CD14-positive monocyte (primary cell): ENCODE data around the gene LDB3. TPM values are rescaled to one million over a fixed set of nuclear protein-coding genes. Genes with fewer than 3 reads are reported as not detected.

Source experiments
- DNase-seq, 3 donors: peaks; one replicate each; pipeline ENCODE4 v3.0.0-alpha.2; 2011 to 2022
- H2AFZ ChIP-seq: 2 replicates; pipeline ENCODE4 v1.6.0; 2012; ENCODE audit warnings: mild to moderate bottlenecking, low read depth, low read length, inconsistent platforms; ENCODE audit not compliant: insufficient read depth, poor library complexity, severe bottlenecking
- H3K27ac ChIP-seq, 2 donors: 1 replicate in 1 of 2; 2 replicates in 1 of 2; pipeline ENCODE4 v1.5.1; 2012 to 2013; ENCODE audit warnings: low read length in 2 of 2, control low read depth in 1 of 2, inconsistent platforms in 1 of 2, low read depth in 1 of 2, mild to moderate bottlenecking in 1 of 2
- H3K27me3 ChIP-seq, 2 donors: one replicate each; pipeline versions ENCODE4 v1.6.0 to v1.6.1; 2011 to 2013; ENCODE audit warnings: low read length in 2 of 2; ENCODE audit not compliant: control insufficient read depth in 2 of 2, insufficient read depth in 2 of 2
- H3K36me3 ChIP-seq, 2 donors: replicated peaks in 1 of 2; 1 replicate in 1 of 2; 2 replicates in 1 of 2; pipeline versions ENCODE4 v1.5.1 to v1.6.1; 2012 to 2013; ENCODE audit warnings: low read length in 2 of 2, control low read depth in 1 of 2, inconsistent platforms in 1 of 2, mild to moderate bottlenecking in 1 of 2; ENCODE audit not compliant: insufficient read depth in 2 of 2, control insufficient read depth in 1 of 2
- H3K4me1 ChIP-seq, 2 donors: 1 replicate in 1 of 2; 2 replicates in 1 of 2; pipeline versions ENCODE4 v1.5.1 to v1.6.1; 2012 to 2013; ENCODE audit warnings: low read length in 2 of 2, control low read depth in 1 of 2, inconsistent platforms in 1 of 2, mild to moderate bottlenecking in 1 of 2, moderate library complexity in 1 of 2; ENCODE audit not compliant: insufficient read depth in 2 of 2, control insufficient read depth in 1 of 2
- H3K4me2 ChIP-seq: replicated peaks from 2 replicates; pipeline ENCODE3; 2012; ENCODE audit warnings: low read length, moderate library complexity, mild to moderate bottlenecking; ENCODE audit not compliant: poor library complexity, severe bottlenecking; ENCODE audit errors: extremely low read depth
- H3K4me3 ChIP-seq, 3 experiments: fragments of 200-600 bp in 1 of 3; sonication (generic) in 1 of 3; replicated peaks in 1 of 3; 1 replicate in 2 of 3; 2 replicates in 1 of 3; pipeline ENCODE4 v1.5.1; 2011 to 2013; ENCODE audit warnings: low read length in 3 of 3, mild to moderate bottlenecking in 3 of 3, control low read depth in 2 of 3, low read depth in 2 of 3, inconsistent platforms in 1 of 3, moderate library complexity in 1 of 3
- H3K79me2 ChIP-seq: 2 replicates; pipeline ENCODE4 v1.6.0; 2012; ENCODE audit warnings: mild to moderate bottlenecking, control low read depth, inconsistent platforms, low read length, moderate library complexity; ENCODE audit not compliant: insufficient read depth
- H3K9ac ChIP-seq: 2 replicates; pipeline ENCODE4 v1.6.0; 2017; ENCODE audit warnings: low read length, mild to moderate bottlenecking; ENCODE audit not compliant: insufficient read depth, poor library complexity, severe bottlenecking
- H3K9me3 ChIP-seq, 2 donors: replicated peaks in 1 of 2; 1 replicate in 1 of 2; 2 replicates in 1 of 2; pipeline versions ENCODE4 v1.5.1 to v1.6.1; 2012 to 2013; ENCODE audit warnings: low read length in 2 of 2, control low read depth in 1 of 2; ENCODE audit not compliant: control insufficient read depth in 1 of 2, insufficient read depth in 1 of 2
- H4K20me1 ChIP-seq: 2 replicates; pipeline ENCODE4 v1.6.0; 2012; ENCODE audit warnings: mild to moderate bottlenecking, low read length, control low read depth, moderate library complexity; ENCODE audit not compliant: insufficient read depth
- H3K27ac Mint-ChIP-seq, 7 donors: one replicate each; pipeline ENCODE4 v1.8.0; 2020; ENCODE audit warnings: mild to moderate bottlenecking in 7 of 7, mixed read lengths in 7 of 7, moderate library complexity in 6 of 7, inconsistent platforms in 2 of 7
- H3K27me3 Mint-ChIP-seq, 3 donors: one replicate each; pipeline ENCODE4 v1.8.0; 2021 to 2022; ENCODE audit warnings: low read depth in 3 of 3, mild to moderate bottlenecking in 3 of 3, mixed read lengths in 3 of 3, moderate library complexity in 3 of 3, inconsistent platforms in 1 of 3
- H3K36me3 Mint-ChIP-seq, 2 donors: one replicate each; pipeline ENCODE4 v1.8.0; 2020; ENCODE audit warnings: mixed read lengths in 2 of 2, inconsistent platforms in 1 of 2, mild to moderate bottlenecking in 1 of 2
- H3K4me1 Mint-ChIP-seq: one replicate; pipeline ENCODE4 v1.8.0; 2020; ENCODE audit warnings: mild to moderate bottlenecking, mixed read lengths
- H3K4me3 Mint-ChIP-seq, 2 donors: one replicate each; pipeline ENCODE4 v1.8.0; 2020; ENCODE audit warnings: mild to moderate bottlenecking in 2 of 2, mixed read lengths in 2 of 2, moderate library complexity in 1 of 2
- H3K9me3 Mint-ChIP-seq, 7 donors: one replicate each; pipeline ENCODE4 v1.8.0; 2020 to 2022; ENCODE audit warnings: mixed read lengths in 7 of 7, mild to moderate bottlenecking in 6 of 7, moderate library complexity in 6 of 7, inconsistent platforms in 2 of 7
- WGBS: methylation state at CpG from one replicate; pipeline ENCODE4 v1.1.5; 2013; ENCODE audit warnings: missing lambda C conversion rate; ENCODE audit not compliant: insufficient coverage; 5-methylcytosine and 5-hydroxymethylcytosine counted together
- intact Hi-C, 2 donors: fragments of 100-400 bp; cut with micrococcal nuclease; formaldehyde crosslinking; loops; one replicate each; pipeline versions ENCODE4 v1.15.0 to v1.15.1; 2023
- polyA plus RNA-seq, 3 donors: library from polyadenylated mRNA; depleted of rRNA in 1 of 3; unstranded in 2 of 3; stranded (reverse) in 1 of 3; fragments of 300-500 nt in 2 of 3; fragments of >200 nt in 1 of 3; fragmentation: Illumina TruSeq in 2 of 3; gene quantifications; 1 replicate in 2 of 3; 2 replicates in 1 of 3; pipeline ENCODE4 v1.2.3, GENCODE V29; 2012 to 2021
- TF ChIP-seq, protein P1 (sequence below): fragments of 200-600 bp; IDR thresholded peaks from one replicate; pipeline ENCODE4 v1.8.0; 2022; ENCODE audit warnings: antibody characterized with exemption, mild to moderate bottlenecking

LDB3 gene
- polyA plus RNA-seq, 3 donors = not detected

DNA sequence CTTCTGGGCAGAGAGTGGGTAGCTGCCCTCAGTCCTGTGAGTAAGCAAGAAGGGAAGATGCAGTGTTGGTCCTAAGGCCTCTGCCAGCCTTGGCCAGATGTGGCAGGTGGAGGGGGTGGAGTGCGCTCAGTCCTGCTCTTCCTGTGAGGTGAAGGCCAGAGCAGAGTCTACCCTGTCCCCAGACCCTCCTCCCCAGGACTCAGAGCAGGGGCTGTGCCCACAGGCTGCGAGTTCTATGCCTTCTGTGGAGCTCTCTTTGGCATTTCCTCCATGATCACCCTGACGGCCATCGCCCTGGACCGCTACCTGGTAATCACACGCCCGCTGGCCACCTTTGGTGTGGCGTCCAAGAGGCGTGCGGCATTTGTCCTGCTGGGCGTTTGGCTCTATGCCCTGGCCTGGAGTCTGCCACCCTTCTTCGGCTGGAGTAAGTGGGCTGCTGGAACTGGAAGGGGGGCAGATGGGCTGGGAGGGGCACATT lies 10.0 kb upstream of the LDB3 start:
- Histone ChIP-seq H3K4me3 (no peak overlapping the region), H3K4me1 (no peaks in the 10 kb centered on the region), H3K9ac (no peak overlapping the region), H3K27ac (no peak overlapping the region), H3K36me3 (no peaks in the 10 kb centered on the region), H3K4me2 (no peak overlapping the region), H2AFZ (no peak overlapping the region), H4K20me1 (no peaks in the 10 kb centered on the region), H3K27me3 (no peaks in the 10 kb centered on the region), H3K79me2 (no peaks in the 10 kb centered on the region), H3K9me3 (no peaks in the 10 kb centered on the region)
- no peaks in the 10 kb centered on the region for H3K36me3 Mint-ChIP-seq
- H3K9me3 Mint-ChIP-seq = no peaks in the 10 kb centered on the region
- no peak for DNase-seq
- no peak overlapping the region for H3K27ac Mint-ChIP-seq
- no peak overlapping the region for H3K4me3 Mint-ChIP-seq
- TF ChIP-seq, protein P1, sequence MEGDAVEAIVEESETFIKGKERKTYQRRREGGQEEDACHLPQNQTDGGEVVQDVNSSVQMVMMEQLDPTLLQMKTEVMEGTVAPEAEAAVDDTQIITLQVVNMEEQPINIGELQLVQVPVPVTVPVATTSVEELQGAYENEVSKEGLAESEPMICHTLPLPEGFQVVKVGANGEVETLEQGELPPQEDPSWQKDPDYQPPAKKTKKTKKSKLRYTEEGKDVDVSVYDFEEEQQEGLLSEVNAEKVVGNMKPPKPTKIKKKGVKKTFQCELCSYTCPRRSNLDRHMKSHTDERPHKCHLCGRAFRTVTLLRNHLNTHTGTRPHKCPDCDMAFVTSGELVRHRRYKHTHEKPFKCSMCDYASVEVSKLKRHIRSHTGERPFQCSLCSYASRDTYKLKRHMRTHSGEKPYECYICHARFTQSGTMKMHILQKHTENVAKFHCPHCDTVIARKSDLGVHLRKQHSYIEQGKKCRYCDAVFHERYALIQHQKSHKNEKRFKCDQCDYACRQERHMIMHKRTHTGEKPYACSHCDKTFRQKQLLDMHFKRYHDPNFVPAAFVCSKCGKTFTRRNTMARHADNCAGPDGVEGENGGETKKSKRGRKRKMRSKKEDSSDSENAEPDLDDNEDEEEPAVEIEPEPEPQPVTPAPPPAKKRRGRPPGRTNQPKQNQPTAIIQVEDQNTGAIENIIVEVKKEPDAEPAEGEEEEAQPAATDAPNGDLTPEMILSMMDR = no peak
- H3K4me1 Mint-ChIP-seq = no peaks in the 10 kb centered on the region
- intact Hi-C loops = no loop called here
- H3K27me3 Mint-ChIP-seq = peaks cover 0 to 5% (median 2%) of the 10 kb centered on the region in 3 donors
- WGBS = 95% methylated on average over 11 of the region's 12 CpGs

DNA sequence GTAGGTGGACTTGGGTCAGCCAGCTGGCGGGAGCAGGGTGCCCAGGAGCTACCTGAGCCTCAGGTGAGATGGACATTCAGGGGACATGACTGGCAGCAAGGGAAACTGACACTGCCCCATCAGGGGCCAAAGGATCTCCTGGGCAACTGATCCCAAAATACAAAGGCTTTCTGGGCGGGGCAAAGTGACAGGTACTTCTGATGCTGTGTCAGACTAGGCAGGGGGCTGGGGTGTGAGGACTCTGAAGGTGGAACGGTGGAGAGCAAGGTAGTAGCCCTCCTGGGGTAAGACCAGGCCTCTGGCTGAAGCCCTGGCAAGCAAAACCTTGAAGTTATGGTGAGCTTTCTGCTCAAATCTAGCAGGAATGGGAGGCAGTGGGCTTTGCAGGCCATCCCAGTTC lies 9.6 kb upstream of the LDB3 start:
- no peaks in the 10 kb centered on the region for H3K36me3 Mint-ChIP-seq
- no peak overlapping the region for H3K4me3 Mint-ChIP-seq
- H3K27ac Mint-ChIP-seq = no peak overlapping the region
- H3K27me3 Mint-ChIP-seq = peaks cover 0 to 5% (median 2%) of the 10 kb centered on the region in 3 donors
- Histone ChIP-seq H3K79me2 (no peaks in the 10 kb centered on the region), H3K4me3 (no peak overlapping the region), H3K4me1 (no peaks in the 10 kb centered on the region), H3K36me3 (no peaks in the 10 kb centered on the region), H3K9ac (no peak overlapping the region), H2AFZ (no peak overlapping the region), H3K27me3 (no peaks in the 10 kb centered on the region), H3K9me3 (no peaks in the 10 kb centered on the region), H3K27ac (no peak overlapping the region), H4K20me1 (no peaks in the 10 kb centered on the region), H3K4me2 (no peak overlapping the region)
- H3K4me1 Mint-ChIP-seq = no peaks in the 10 kb centered on the region
- TF ChIP-seq, protein P1 = no peak
- WGBS = 58% methylated on average over 2 of the region's 3 CpGs
- intact Hi-C loops = no loop called here
- DNase-seq = no peak
- no peaks in the 10 kb centered on the region for H3K9me3 Mint-ChIP-seq
